HG03196 (cell line): ENCODE measurements around the gene CFAP46.
"Not testable (repeated sequence)": the region's sequence is repeated elsewhere in the genome, so short reads cannot be mapped to it uniquely, and the experiment has no call there.

Experiments used
- ATAC-seq: cut with Tn5 transposase; IDR thresholded peaks from one replicate; pipeline ENCODE4 v1.9.1; 2021; ENCODE audit not compliant: unreplicated experiment

The CFAP46 gene

DNA sequence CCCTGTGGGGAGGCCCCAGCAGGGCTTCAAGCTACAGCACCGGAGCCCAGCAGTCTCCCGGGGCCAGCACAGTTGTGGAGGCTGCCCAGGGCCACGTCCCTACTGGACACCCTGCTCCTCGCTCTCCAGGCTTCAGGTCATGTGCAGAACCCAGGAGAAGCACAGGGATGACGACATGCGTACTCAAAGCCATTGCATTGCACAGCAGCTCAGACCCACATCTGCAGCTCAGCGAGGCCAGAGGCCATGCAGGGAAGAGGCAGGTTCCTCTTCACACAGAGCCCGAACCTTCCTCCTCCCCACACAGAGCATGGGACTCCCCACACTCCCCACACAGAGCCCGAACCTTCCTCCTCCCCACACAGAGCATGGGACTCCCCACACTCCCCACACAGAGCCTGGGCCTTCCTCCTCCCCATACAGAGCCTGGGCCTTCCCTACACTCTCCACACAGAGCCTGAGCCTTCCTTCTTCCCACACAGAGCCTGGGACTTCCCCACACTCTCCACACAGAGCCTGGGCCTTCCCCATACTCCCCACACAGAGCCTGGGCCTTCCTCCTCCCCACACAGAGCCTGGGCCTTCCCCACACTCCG, 12.3 kb downstream of the CFAP46 start:
- ATAC-seq = no peak

- ATAC-seq = no peak
Observed at GRCh38 chr10:132929480-132929879, 12.9 kb downstream of the CFAP46 start.

- ATAC-seq = no peak
Observed at GRCh38 chr10:132928261-132928660, 14.1 kb downstream of the CFAP46 start.

GRCh38 chr10:132927824-132928223, 14.5 kb downstream of the CFAP46 start:
- ATAC-seq = no peak

GRCh38 chr10:132926777-132927650, 15.4 kb downstream of the CFAP46 start:
- no peak for ATAC-seq

GRCh38 chr10:132926070-132926469, 16.3 kb downstream of the CFAP46 start:
- ATAC-seq = no peak

DNA sequence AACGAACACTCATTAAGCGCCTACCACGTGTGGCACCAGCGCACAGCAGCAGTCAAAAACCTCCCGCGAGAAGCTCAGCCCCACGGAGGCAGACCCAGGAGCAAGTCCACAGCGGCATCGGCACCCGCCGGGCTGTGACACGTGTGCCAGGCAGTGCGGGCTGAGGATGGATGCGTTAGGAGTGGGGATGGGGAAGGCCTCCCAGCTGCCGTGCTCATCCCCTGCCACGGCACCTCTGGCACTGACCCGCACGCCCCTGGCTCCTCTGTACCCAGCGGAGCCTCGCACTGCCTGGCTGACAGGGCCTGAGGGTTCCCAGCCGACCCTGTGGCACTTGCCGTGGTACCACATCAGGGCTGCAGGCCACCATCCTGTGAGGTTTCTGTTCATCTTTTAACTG, 16.8 kb downstream of the CFAP46 start:
- ATAC-seq = no peak

DNA sequence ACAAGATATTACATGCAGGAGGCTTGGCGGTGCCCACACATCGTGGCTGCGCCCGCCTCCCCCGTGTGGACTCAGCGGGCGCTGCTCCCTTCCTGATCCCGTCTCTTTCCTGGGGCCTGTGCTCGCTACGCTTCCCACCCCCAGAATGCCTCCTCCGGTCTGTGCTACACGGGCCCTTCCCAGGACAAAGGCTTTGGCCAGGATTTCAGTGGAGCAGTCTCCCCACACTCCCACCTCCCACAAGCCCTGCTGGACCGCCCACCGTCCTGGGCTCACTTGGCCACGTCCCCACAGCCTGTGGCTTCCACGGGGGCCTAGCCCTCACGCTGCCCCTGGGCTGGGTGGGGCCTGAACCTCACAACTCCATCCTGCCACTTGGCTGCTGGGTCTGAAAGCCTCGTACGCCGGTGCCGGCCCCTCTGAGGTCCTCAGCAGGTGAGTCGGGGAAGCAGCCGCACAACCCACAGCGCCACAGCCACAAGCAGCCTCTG, 17.3 kb downstream of the CFAP46 start:
- ATAC-seq = no peak

DNA sequence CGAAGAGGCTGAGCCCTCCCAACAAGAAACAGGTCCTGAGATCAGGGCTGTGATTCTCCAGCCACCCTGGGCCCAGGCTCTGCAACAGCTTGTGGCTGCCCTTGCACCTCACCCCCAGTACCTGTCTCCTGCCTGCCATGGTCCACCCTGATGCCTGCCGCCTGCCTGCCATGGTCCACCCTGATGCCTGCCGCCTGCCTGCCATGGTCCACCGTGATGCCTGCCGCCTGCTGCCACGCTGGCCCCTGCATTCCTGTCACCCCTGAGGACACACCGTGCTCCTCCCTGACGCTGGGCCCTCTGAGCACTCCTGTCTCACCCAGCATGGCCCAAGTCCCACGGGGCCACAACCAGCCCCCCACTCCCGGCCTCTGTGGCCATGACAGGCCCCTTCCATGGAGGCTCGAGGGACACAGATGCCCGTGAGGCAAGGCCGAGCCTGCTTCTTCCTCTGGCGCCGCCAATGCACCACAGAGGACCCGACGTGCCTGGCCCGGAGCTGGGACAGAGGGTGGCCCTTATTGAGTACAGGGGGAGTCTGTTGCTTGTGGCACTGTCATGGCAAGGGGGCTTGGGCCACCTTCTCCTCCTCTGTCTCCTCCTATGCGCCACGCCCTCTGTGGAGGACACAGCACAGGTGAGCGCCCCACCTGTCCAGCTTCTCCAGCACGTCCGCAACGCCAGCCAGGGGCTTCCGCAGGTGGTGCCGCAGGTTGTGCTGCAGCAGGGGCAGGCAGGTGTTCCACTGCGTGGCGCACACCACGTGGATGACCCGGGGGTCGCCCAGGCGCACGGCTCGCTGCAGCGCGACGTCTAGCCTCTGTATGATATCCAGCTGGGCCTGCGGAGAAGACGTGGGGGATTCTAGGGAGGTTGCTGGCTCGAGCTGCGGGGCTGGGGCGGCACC, 18.1 kb downstream of the CFAP46 start:
- no peak for ATAC-seq

- ATAC-seq = not testable (repeated sequence)
Observed at GRCh38 chr10:132923384-132923783, 19.0 kb downstream of the CFAP46 start.

- no peak for ATAC-seq
Observed at GRCh38 chr10:132922872-132923271, 19.5 kb downstream of the CFAP46 start.

DNA sequence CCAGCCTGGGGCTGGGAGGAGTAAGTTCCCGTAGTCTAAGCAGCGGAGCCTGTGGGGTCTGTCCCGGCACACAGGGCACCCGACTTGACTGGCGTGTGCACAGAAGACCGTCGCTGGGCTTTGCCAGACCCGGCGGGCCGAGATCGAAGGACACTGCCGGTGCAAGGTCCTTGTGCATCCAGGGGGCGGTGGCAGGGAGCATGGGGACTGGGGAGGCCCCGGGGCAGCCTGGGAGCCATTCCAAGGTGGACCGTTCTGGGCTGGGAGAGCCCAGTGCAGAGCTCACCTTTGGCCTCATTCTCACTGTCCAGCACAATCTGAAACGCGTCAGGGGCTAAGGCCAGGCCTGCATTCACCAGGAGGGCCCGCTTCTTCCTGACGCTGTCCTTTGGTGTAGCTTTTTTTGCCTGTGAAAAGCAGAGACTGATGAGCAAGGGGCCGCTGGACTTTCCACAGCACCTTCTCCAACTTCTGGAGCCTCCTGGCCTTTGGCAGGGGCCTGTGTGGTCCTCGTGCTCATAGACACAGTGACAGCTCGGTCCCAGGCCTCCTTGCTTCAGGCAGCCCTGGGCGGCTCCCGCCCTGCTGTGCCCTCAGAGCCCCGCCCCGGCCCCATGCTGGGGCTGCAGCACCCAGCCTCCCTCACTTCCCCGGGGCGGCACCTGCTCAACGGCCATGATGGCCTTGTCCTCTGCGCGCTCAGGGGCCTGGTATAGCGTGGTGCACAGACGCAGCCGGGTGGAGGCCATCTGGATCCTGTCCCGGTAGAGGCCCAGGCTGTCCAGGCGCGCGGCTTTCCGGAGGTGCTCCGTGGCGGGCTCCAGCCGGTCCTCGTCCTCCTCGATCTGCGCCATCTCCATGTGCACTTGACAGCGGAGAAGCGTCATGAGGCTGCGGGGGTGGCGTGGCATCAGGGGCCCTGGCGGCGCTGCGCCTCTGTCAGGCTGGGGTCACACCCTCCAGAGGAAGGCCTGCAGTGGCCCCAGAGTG, 20.3 kb downstream of the CFAP46 start:
- no peak for ATAC-seq

DNA sequence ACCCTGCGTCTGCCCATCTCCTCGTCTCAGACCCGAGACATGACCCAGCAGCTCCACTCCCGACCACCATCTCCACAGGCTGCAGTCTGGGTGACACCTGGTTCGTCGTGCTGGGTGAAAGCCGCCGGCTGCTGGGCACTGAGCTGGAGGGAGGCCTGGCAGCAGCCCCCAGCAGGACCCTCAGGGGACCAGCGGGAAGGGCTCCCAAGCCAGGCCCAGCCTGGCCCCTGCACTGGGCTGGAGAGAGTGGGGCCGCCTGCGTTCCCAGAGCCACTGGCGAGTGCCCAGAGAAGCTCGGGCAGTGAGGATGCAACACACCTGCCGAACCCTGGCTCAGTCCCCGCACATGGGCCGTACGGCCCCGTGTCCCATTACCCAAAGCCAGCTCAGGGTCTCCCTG, 21.3 kb downstream of the CFAP46 start:
- ATAC-seq = no peak

DNA sequence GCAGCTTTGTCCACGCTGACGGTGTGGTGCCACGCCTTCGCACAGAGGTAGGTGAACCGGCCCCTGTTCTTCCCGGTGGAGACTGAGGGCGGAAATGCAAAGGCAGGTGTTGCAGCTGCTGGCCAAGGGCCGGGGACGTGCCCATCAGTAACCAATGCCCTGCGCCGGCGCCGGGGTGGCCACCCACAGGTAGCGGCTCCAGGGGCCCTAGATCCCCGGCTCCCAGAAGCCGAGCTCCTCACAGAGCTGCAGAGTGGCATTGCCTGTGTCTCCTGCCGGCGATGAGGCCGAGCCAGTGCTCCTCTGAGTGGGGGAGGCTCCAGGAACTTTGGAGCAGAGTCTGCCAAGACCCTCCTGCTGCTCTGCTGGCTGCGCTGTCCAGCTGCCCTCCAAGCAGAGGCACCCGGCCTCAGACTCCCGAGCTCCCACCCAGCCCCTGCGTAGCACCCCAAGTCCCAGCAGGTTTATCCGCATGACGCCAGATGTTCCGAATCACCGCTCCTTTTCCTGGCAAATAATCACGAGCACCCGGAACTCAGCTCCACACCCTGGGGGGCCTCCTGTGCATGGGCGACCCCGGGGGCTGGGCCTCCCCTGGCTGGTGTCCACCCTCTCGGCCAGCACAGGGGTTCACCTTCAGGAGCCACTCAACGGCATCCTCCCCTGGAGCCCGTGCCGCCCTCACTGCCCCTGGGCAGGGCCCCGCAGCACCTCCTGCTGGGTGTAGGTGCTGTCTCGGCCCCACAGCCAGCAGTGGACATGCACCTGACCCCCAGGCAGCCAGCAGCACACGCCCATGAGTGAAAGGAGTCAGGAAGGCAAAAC, 22.1 kb downstream of the CFAP46 start:
- ATAC-seq = no peak

DNA sequence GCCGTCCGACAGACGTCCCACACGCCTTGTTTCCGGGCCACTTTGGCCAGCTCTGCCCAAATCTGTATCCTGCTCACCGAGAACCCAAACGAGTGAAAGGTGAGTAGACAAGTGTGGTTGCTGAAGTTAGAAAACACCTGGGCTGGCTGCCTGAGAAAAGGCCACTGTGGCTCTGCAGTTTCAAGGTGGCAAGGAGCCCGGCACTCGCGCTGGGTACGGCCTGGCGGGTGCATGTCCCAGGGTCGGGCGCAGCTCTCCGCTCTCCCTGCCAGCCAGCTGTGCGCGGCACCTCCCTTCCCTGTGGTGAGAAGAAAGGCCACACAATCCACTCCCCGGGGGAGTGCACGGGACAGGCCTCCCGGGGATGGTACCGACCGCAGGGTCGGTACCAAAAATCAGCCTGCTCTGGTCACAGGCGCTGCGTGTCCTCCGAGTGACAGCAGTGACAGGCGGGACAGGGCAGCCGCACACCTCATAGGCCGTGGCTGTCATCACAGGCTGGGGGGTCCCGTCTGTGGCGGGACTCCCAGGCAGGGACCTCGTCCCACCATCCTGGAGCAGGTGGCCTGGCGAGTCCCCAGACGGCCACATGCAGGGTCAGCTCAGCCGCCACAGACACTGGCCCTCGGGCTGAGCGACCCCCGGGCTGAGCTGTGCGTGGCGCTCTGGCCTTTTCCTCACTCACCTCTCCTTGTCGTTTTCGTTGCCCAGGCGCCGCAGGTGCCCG, 22.8 kb downstream of the CFAP46 start:
- ATAC-seq = no peak

DNA sequence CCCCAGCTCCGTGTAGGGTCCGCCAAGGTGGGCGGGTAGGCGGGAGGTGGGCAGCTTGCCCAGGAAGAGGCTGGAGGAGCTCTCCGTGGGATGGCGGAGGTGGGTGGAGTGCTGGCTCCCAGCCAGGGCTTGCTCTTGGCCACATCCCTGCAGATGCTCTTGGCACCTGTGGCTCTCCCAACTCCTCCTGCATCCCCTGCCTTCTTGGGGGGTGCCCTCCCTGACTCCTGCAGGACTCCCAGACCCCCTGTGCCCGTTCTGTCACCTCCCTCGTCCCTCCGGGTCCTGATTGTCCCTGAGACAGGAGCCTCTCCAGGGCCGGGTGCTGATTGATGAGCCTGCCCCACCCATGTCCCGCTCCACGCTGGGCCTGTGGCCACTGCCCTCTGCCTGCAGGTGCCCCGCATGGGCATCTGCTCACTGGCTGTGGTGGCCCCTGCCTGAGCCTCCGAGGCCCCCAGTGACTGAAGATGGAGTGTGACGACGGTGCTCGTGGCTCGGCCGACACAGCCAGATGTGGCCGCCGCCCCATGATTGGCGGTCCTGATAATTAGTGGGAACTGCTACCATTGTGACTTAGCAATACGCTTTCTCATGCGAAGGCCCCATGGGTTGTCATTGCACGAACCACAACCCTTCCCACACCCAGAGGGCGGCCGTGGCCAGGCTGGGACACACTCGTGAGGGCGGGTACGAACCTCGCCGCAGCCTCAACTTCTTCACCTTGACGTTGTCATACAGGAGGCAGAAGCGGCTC, 23.6 kb downstream of the CFAP46 start:
- no peak for ATAC-seq

DNA sequence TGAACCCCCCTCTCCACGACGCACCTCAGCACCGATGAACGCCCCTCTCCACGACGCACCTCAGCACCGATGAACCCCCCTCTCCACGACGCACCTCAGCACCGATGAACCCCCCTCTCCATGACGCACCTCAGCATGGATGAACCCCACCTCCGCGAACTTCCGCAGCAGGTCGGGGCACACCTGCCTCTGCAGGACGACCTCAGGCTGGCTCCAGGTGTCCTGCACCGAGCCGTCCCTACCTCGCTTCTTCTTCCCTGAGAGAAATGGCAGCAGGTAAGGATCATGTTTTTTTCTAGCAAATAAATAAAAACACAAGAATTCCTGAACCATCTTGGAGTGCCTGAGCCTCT, 24.1 kb downstream of the CFAP46 start:
- ATAC-seq = no peak
